MV-4-11 (cell line): ENCODE results near the gene FIGN.

ENCODE experiments used
- DNase-seq: peaks from one replicate; lab custom pipeline; 2025; lab: John Stamatoyannopoulos, UW

The FIGN gene

GRCh38 chr2:163737190-163737439 is 1.3 kb upstream of the FIGN start:
- DNase-seq, result no peak

GRCh38 chr2:163736433-163737189 is 803 bp upstream of the FIGN start:
- DNase-seq, result no peak

- DNase-seq, result no peak
These were observed 725 bp downstream of the FIGN start for GRCh38 chr2:163734881-163735684.

GRCh38 chr2:163734401-163734800 is 1.4 kb downstream of the FIGN start:
- DNase-seq, result no peak

DNA sequence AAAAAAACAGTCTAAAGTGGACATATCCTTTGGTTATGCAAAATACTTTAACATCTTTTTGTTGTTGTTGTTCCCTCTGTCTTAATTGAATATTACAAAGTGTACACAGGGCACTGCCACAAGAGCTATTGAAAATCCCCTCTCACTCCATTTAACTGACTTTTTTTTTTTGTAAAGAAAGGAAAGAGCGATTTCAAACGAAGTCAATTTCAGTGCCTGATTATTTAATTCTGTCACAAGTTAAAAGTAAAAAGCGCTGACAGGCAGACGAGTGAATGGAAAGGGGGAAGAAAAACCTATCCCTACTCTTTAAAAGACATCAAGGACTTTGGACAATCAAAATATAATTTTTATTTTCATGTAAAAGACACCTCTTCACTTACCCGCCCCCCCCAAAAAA is 1.9 kb downstream of the FIGN start:
- no peak for DNase-seq

- DNase-seq, result no peak
These were observed 2.4 kb downstream of the FIGN start for GRCh38 chr2:163733301-163733938.

DNA sequence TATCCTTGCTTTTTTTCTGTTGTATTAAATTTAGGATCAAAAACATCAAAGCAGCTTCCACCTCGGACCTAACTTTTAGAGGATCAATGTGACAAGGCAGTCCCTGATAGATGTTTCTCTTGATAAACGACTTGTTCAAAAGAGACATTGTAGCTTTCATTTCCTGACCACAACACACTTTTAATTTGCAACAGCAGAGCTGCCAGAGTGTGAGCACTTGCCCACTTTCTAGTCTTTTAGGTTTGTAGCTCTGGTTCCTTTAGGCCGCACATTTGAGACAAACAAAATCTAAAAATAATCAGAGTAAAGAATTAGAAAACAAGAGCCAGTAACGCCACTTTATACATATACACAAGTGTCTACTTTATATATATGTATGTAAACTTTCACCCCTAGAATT is 3.1 kb downstream of the FIGN start:
- DNase-seq, result no peak

- DNase-seq, result no peak
These were observed 4.1 kb downstream of the FIGN start for GRCh38 chr2:163731735-163732134.

GRCh38 chr2:163730556-163730955 is 5.3 kb downstream of the FIGN start:
- DNase-seq, result no peak

GRCh38 chr2:163729636-163730273 is 6.1 kb downstream of the FIGN start:
- DNase-seq, result no peak

DNA sequence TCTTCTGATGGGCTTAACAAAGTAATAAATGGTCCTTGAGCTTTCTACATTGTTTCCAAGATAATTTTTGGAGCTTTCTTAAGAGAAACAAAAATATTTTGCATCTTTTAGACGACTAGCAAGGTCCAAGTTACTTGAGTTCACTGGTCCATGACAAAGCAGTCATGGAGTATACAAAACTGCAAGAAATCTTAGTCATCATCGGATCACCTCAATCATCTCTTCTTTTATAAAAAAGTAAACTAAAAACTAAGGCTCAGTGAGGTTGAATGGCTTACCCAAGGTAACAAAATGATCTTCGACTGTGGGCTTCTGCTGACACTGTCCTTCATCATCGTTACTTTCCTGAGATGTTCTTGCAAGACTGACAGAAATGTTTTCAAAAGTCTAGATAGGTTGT is 11.9 kb downstream of the FIGN start:
- DNase-seq, result no peak

- DNase-seq, result no peak
These were observed 12.5 kb downstream of the FIGN start for GRCh38 chr2:163723348-163723747.

GRCh38 chr2:163719331-163719730 is 16.5 kb downstream of the FIGN start:
- no peak for DNase-seq

GRCh38 chr2:163717993-163718680 is 17.7 kb downstream of the FIGN start:
- no peak for DNase-seq

DNA sequence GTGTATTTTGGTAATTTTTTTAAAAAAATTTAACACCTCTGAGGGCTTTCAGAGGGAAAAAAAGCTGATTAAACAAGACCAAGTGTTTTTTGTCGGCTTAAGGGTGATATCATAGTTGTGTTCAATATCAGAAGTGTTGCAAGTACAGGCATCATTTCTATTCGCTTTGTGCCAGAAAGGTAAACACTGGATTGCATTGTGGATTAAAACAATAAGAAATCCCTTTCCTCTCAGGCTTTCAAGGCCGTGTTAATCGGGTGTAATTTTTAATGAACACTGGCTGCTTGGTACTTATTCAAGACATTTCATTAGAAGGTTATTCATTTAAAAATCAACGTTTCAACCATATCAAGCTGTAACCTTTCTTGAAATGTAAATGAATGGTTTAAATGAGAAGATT is 18.3 kb downstream of the FIGN start:
- DNase-seq, result no peak

DNA sequence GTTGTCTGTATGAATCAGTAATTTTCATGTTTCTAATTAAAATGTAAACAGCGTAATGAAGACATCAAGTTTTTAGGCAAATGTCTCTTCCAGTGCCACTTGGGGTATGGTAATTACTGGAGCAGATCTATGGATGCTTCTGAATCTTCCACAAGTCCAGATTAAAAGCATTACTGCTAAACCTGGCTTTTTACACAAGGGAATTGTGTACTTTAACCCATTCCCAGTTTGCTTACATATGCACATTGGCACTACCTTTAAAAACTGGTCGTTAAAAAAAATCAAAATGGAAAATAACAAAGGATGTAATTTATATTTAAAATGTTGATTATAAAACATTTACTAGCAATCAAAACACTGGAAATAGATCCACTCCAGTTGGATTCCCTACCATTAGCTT is 19.7 kb downstream of the FIGN start:
- DNase-seq, result no peak

DNA sequence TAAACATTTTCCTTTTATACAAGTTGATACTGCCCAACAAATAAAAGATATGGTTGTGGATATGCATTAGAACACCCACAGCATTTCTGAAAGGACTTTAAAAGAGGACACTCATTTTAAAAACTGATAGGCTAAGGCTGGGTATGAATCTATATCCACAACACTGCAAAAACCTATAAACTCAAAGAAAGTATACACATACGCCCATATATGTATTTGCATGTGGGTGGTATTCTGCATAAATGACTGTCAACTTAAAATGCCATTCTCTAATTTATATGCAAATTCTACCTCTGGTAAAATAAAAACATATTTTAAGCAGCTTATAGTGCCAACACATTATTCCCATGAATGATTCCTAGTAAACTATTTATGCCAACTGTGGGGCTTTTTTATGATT is 20.1 kb downstream of the FIGN start:
- no peak for DNase-seq

- no peak for DNase-seq
These were observed 20.6 kb downstream of the FIGN start for GRCh38 chr2:163715199-163715598.

- DNase-seq, result no peak
These were observed 22.1 kb downstream of the FIGN start for GRCh38 chr2:163713534-163714311.

DNA sequence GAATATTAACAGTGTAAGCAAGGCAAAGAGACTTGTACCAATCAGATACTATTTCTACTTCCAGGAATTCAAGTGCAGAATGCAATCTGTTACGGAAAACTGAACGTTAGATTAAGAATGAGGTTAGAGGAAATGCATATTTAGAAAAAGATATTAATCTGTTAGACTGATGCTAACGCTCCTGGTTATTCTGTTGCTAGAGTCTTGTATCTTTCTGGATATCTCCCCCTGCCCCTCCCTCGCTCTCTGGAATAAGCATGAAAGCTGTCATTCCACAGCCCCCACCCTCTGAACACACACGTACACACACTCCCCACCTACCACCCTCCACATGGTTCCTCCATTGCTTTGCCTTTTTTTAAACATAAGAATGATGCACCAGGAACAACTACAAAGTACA is 24.1 kb downstream of the FIGN start:
- no peak for DNase-seq

DNA sequence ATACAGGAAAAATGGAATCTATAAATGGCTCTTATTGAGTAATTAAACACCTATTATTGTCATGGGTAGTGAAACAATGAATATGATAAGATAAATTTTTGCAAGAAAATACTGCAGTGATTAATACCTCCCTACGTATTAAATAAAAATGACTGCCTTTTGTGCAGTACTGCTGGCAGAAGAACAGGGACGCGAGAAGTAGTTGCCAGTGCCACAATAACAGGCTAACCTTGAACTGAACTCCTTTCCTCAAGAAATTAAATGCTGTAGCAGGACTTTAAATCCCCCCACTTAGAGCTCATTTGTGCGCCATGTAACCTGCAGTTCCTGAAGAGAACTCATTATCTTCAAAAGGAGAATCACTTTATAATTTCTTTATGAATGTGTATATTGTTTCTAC is 24.6 kb downstream of the FIGN start:
- DNase-seq, result no peak

DNA sequence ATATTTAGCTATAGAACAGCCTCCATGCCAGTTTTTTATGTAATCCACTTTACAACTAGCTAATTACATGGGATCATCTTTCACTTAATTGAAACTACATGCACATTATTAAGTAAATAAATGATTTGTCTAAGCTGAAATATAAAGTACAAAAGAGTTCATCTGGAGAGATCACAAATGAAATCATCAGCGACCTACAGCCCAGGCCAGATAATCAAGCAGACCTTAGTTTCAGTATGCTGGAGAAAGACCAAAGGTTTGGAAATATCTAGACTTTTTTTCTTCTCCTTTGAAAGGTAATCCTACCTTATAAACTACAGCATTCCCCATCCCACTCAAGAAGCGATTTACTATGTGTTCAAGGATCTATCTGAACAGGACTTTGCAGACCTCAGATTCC is 26.5 kb downstream of the FIGN start:
- DNase-seq, result no peak
